Nephron (organoid): ENCODE data around the gene NUP210L.
"Not testable (repeated sequence)": the region's sequence is repeated elsewhere in the genome, so short reads cannot be mapped to it uniquely, and the experiment has no call there.

ENCODE experiments used
- H3K27ac Mint-ChIP-seq, 3 experiments: 2 replicates each; pipeline ENCODE4 v1.8.0; 2020; ENCODE audit warnings: mixed read lengths in 3 of 3, mild to moderate bottlenecking in 2 of 3, moderate library complexity in 1 of 3
- H3K27me3 Mint-ChIP-seq: 2 replicates; pipeline ENCODE4 v1.8.0; 2021; ENCODE audit warnings: low read depth, mild to moderate bottlenecking, moderate library complexity, mixed read lengths
- H3K36me3 Mint-ChIP-seq: 2 replicates; pipeline ENCODE4 v1.8.0; 2020; ENCODE audit warnings: low read depth, mixed read lengths
- H3K4me1 Mint-ChIP-seq: 2 replicates; pipeline ENCODE4 v1.8.0; 2020; ENCODE audit warnings: mixed read lengths
- H3K4me3 Mint-ChIP-seq, 3 experiments: 2 replicates each; pipeline ENCODE4 v1.8.0; 2020; ENCODE audit warnings: mild to moderate bottlenecking in 3 of 3, mixed read lengths in 3 of 3, moderate library complexity in 2 of 3
- H3K9me3 Mint-ChIP-seq: 2 replicates; pipeline ENCODE4 v1.8.0; 2020; ENCODE audit warnings: mixed read lengths
- TF ChIP-seq, protein P1 (sequence below), 3 experiments: fragments of 200-600 bp; sonication (generic); IDR thresholded peaks; one replicate each; pipeline ENCODE4 v1.5.0; 2021; ENCODE audit warnings: antibody characterized with exemption in 3 of 3; ENCODE audit not compliant: unreplicated experiment in 3 of 3

The NUP210L gene

DNA sequence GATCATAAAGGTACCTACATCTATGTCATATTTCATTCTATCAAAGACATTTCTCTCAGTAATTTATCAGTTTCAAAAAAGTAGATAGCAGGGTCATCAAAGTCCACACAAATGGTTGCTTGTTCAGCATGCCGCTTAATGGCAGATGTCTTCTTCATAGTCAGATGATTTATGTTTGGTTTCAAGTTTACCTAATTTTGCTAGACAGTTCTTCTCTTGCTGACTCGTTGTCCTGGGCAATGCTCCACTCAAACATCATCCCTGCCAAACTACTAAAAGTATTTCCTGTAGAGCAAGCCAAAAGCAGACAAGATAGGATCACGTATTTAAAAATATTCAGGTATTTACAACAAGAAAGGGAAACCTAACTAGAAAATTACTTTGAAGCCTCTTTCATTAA is 13.6 kb downstream of the NUP210L start:
- peaks cover 6% of the 10 kb centered on the region for H3K4me1 Mint-ChIP-seq
- TF ChIP-seq, protein P1, sequence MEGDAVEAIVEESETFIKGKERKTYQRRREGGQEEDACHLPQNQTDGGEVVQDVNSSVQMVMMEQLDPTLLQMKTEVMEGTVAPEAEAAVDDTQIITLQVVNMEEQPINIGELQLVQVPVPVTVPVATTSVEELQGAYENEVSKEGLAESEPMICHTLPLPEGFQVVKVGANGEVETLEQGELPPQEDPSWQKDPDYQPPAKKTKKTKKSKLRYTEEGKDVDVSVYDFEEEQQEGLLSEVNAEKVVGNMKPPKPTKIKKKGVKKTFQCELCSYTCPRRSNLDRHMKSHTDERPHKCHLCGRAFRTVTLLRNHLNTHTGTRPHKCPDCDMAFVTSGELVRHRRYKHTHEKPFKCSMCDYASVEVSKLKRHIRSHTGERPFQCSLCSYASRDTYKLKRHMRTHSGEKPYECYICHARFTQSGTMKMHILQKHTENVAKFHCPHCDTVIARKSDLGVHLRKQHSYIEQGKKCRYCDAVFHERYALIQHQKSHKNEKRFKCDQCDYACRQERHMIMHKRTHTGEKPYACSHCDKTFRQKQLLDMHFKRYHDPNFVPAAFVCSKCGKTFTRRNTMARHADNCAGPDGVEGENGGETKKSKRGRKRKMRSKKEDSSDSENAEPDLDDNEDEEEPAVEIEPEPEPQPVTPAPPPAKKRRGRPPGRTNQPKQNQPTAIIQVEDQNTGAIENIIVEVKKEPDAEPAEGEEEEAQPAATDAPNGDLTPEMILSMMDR (IDR thresholded peaks at IDR 0.05; ENCODE audit: unreplicated experiment in 3 of 3): no peak
- no peaks in the 10 kb centered on the region for H3K27me3 Mint-ChIP-seq
- no peaks in the 10 kb centered on the region for H3K36me3 Mint-ChIP-seq
- no peaks in the 10 kb centered on the region for H3K9me3 Mint-ChIP-seq
- no peak overlapping the region for H3K27ac Mint-ChIP-seq
- no peak overlapping the region for H3K4me3 Mint-ChIP-seq

DNA sequence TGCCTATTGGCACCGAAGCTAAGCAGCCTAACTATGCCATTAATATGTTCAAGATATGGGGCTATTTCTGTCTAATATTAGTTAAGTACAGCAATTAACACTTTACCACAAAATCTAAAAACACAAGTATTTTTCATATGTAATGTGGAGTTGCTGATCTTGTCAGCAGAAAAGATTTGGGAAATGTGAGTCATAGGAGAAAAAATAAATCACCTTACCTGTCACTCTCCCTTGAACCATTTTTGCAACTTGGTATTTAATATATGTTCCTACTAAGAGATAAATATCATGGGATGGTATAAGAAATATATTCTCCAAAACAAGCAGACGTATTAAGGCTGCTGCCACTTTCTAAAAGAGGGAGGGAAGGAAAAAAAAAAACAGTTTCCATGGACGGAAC is 17.0 kb downstream of the NUP210L start:
- H3K27me3 Mint-ChIP-seq: no peaks in the 10 kb centered on the region
- H3K36me3 Mint-ChIP-seq: no peaks in the 10 kb centered on the region
- no peak overlapping the region for H3K27ac Mint-ChIP-seq
- H3K4me1 Mint-ChIP-seq: peaks cover 6% of the 10 kb centered on the region
- TF ChIP-seq, protein P1 (IDR thresholded peaks at IDR 0.05; ENCODE audit: unreplicated experiment in 3 of 3): no peak
- H3K9me3 Mint-ChIP-seq: no peaks in the 10 kb centered on the region
- H3K4me3 Mint-ChIP-seq: no peak overlapping the region

DNA sequence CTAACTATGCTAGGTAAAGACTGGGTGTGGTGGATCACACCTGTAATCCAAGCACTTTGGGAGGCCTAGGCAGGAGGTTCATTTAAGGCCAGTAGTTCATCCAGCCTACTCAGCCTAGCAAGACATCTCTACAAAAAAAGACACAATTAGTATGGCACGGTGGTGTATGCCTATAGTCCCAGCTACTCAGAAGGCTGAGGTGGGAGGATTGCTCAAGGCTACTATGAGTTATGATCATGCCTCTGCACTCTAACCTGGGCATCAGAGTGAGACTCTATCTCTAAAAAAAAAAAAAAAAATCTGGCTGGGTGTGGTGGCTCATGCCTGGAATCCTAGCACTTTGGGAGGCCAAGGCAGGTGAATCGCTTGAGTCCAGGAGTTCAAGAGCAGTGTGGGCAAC is 21.6 kb downstream of the NUP210L start:
- H3K4me1 Mint-ChIP-seq: no peaks in the 10 kb centered on the region
- H3K4me3 Mint-ChIP-seq: no peak overlapping the region
- H3K9me3 Mint-ChIP-seq: no peaks in the 10 kb centered on the region
- no peaks in the 10 kb centered on the region for H3K27me3 Mint-ChIP-seq
- TF ChIP-seq, protein P1 (IDR thresholded peaks at IDR 0.05; ENCODE audit: unreplicated experiment in 3 of 3): no peak
- no peaks in the 10 kb centered on the region for H3K36me3 Mint-ChIP-seq
- no peak overlapping the region for H3K27ac Mint-ChIP-seq

DNA sequence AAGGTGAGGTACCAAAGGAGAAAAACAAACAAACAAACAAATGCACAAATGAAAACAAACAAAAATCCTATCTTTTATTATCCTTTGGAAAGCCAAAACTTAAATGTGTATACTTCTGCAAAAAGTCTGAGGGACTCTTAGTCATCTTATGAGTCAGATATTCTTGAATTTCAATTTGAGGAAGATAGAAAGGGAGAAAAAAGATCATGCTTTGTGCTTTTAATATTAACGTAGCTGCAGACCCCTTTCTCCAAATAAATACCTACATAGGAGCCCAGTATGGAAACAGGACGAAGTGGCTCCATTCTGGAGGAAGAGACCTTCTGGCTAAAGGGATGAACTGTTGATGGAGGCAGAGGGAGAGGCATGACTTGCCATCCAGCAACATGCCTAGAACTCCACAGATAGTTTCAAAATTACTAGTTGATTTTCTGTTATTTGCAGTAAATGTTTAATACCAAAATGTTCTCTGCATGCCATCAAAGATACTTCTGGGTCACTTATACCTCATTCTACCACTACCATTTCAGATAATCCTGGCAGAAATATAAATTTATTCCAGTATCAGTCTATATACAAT is 25.4 kb downstream of the NUP210L start:
- Mint-ChIP-seq H3K36me3 (no peaks in the 10 kb centered on the region), H3K27ac (no peak overlapping the region), H3K9me3 (no peaks in the 10 kb centered on the region), H3K27me3 (no peaks in the 10 kb centered on the region), H3K4me3 (no peak overlapping the region), H3K4me1 (no peaks in the 10 kb centered on the region)
- TF ChIP-seq, protein P1 (IDR thresholded peaks at IDR 0.05; ENCODE audit: unreplicated experiment in 3 of 3): no peak

DNA sequence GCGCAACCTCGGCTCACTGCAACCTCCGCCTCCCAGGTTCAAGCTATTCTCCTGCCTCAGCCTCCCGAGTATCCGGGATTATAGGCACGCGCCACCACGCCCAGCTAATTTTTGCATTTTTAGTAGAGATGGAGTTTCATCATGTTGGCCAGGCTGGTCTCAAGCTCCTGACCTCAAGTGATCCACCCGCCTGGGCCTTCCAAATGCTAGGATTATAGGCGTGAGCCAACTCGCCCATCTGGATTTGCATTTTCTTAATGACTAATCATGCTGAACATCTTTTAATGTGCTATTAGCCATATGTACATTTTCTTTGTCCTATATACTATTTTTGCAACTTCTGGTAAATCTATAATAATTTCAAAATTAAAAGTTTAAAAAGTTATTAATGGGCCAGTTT is 31.7 kb downstream of the NUP210L start:
- H3K27ac Mint-ChIP-seq, H3K4me1 Mint-ChIP-seq, H3K9me3 Mint-ChIP-seq, H3K4me3 Mint-ChIP-seq, H3K36me3 Mint-ChIP-seq, H3K27me3 Mint-ChIP-seq: not testable (repeated sequence)

DNA sequence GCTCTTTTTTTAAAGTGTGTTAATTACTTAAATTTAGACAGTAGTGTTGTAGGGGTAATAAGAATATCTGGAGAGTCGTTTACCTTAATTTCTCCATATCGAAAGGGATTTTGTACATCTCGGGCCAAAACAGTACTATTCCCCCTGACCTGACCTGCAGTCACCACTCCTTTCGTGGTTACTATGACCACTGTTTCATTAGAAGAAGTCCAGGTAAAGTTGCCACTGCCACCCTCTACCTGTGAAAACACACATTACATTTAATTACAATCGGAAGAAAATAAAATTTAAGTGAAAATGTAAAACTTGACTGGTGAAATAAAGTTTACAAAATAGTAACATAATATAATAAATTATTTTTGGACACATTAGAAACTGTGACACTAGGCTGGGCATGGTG is 37.2 kb downstream of the NUP210L start:
- Mint-ChIP-seq H3K27ac (no peak overlapping the region), H3K9me3 (no peaks in the 10 kb centered on the region)

More for the DNA sequence above, 37.2 kb downstream of the NUP210L start:
- TF ChIP-seq, protein P1 (IDR thresholded peaks at IDR 0.05; ENCODE audit: unreplicated experiment in 3 of 3): no peak
- Mint-ChIP-seq H3K36me3 (no peaks in the 10 kb centered on the region), H3K4me1 (no peaks in the 10 kb centered on the region), H3K4me3 (no peak overlapping the region), H3K27me3 (no peaks in the 10 kb centered on the region)
